HG03196 (cell line): ENCODE measurements around the gene NACC1.
A peak's percentile ranks its signal among the peaks of the same experiment; 100 is the strongest.
"Not testable (repeated sequence)": the region's sequence is repeated elsewhere in the genome, so short reads cannot be mapped to it uniquely, and the experiment has no call there.

Experiments used
- ATAC-seq: cut with Tn5 transposase; IDR thresholded peaks from one replicate; pipeline ENCODE4 v1.9.1; 2021; ENCODE audit not compliant: unreplicated experiment

NACC1 gene

GRCh38 chr19:13138171-13138915 is 20.3 kb downstream of the NACC1 start:
- ATAC-seq = no peak

DNA sequence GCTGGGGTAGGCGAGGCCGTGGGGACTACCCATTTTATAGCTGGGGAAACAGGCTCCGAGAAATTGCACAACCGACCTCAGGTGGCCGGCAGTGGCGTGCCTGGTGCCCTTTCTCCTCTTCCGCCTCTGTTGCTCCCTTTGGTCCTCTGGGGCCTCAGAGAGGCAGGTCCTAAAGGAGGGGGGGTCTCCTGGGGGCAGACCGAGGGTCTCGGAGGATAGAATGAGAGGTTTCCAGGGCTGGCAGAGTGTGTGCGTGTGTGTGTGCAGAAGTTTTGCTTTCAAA is 20.8 kb downstream of the NACC1 start:
- ATAC-seq = no peak

GRCh38 chr19:13139633-13140311 is 21.7 kb downstream of the NACC1 start:
- no peak for ATAC-seq

DNA sequence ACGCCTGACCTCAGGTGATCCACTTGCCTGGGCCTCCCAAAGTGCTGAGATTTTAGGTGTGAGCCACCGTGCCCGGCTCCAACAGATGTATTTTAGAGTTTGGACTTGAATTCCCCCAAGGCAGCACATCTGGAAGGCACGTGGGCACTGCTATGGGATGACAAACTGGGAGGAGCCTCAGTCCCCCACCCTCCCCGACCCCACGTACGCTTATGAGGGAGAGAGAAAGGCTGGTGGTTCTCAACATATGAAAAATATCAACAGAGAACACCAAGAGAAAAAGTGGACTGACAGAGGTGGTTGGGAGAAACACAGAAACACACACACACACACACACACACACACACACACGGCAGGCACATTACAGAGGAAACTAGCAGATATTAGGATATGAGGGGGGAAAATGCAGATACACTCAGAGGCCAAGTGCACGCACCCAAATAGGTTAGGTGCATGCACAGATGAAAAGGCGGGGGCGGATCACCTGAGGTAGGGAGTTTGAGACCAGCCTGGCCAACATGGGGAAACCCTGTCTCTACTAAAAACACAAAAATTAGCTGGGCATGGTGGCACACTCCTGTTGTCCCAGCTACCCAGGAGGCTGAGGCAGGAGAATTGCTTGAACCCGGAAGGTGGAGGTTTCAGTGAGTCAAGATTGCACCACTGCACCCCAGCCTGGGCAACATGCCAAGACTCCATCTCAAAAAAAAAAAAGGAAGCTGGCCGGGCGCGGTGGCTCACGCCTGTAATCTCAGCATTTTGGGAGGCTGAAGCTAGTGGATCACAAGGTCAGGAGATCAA is 28.9 kb downstream of the NACC1 start:
- no peak for ATAC-seq

DNA sequence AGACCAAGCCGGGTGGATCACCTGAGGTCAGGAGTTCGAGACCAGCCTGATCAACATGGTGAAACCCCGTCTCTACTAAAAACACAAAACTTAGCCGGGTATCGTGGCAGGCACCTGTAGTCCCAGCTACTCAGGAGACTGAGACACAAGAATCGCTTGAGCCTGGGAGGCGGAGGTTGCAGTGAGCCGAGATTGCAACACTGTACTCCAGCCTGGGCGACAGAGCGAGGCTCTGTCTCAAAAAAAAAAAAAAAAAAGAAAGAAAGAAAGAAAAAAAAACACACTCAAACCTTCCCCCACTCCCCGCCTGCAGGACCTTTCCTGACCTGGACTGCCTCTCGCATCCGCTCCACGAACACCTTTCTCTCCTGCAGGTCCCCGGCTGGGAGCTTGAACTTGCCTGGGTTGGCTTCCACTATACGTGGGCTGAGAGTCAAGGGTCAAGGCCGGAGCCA is 31.1 kb downstream of the NACC1 start:
- not testable (repeated sequence) for ATAC-seq

GRCh38 chr19:13149628-13150186 is 31.6 kb downstream of the NACC1 start:
- ATAC-seq = peak; percentile 0

- peak; percentile 27 for ATAC-seq
Measured at GRCh38 chr19:13150187-13150930, 32.3 kb downstream of the NACC1 start, which contains the start of the genes IER2 and STX10. Gene IER2 (plus strand): TSS chr19:13150411. CDS start chr19:13153187, 2,776 bp downstream. Gene STX10 (minus strand): TSS chr19:13150375. CDS start chr19:13150173, 202 bp downstream.

DNA sequence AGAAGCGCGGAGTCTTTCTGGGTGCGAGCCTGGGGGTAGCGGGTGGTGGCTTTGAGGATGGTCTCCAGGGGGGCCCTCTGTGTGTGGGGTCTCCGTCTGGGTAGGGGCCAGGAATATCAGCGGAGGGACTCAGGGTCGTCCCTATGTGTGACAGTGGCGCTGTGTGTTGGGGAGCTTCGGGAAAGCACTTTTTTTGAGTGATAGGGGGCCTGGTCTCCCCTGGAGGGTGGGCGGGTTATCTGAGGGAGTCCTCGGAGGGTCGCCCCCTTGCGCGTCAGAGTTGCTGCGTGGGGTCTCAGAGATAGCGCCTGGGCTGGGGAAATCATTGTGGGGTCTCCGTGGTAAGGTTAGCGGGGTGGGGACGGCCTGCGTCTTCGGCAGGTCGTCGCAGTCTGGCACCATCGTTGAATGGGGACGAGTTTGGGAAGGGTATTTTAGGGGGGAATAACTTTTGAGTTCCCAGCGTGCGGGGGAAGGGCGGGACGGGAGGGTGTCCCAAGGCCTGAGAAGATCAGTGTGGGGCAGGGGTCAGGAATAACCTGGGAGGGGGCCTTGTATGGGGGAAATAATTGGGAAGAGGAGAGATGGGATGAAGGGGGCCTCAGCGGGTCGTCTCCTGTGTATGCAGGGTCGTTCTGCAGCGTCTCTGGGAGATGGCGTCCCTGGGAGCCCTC is 33.0 kb downstream of the NACC1 start:
- no peak for ATAC-seq

GRCh38 chr19:13151605-13152355 is 33.7 kb downstream of the NACC1 start:
- ATAC-seq = peak; percentile 30

DNA sequence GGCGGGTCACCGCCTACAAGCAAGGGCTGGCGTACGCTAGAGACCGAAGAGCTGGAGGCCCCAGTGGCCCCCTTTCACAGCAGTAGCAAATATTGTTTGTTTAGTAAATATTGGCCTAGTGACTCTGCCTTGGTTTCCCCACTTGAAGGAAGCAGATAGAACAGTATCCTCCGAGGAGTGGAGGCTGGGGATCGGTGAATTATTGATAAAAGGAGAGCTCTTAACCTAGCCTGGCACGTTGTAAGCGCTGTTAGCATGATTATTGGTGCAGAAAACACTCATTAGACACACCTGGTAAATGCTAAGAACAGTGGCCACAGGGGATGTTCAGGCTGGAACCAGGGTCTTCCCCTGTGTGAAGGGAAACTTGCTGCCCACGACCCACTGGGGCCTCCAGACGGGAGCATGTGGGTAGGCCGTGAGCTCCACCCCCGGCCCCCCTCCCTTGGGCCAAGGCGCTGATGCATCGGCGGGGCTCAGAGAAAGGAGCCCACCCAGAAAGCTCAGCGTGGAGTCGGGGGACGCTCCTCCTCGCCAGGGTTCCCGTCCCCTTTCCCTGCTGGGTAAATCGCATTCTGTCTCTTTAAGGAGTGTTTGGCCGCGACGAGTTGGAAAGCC is 34.4 kb downstream of the NACC1 start:
- peak; percentile 4 for ATAC-seq

GRCh38 chr19:13152974-13153568 is 35.0 kb downstream of the NACC1 start:
- ATAC-seq = peak; percentile 28

DNA sequence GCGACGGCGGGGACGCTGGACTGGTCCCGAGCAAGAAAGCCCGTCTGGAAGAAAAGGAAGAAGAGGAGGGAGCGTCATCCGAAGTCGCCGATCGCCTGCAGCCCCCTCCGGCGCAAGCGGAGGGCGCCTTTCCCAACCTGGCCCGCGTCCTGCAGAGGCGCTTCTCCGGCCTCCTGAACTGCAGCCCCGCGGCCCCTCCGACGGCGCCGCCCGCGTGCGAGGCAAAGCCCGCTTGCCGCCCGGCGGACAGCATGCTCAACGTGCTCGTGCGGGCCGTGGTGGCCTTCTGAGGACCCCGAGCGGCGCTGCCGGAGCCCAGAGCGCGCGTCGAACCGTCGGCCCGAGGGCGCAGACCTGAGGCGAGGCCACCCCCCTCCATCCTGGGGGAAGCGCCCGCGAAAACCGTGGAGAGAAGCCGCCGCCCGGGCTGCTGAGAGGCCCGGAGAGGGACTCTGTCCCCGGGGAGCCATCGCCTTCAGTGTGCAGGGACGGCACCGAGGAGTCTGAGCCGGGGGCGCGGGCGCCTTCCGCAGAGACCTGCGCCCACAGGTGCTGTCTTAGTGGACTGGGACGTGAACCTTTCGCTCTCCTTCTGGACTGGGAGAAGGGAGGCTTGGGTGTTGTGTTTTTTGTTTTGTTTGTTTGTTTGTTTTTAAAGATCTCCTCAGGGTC is 35.6 kb downstream of the NACC1 start:
- ATAC-seq = no peak

DNA sequence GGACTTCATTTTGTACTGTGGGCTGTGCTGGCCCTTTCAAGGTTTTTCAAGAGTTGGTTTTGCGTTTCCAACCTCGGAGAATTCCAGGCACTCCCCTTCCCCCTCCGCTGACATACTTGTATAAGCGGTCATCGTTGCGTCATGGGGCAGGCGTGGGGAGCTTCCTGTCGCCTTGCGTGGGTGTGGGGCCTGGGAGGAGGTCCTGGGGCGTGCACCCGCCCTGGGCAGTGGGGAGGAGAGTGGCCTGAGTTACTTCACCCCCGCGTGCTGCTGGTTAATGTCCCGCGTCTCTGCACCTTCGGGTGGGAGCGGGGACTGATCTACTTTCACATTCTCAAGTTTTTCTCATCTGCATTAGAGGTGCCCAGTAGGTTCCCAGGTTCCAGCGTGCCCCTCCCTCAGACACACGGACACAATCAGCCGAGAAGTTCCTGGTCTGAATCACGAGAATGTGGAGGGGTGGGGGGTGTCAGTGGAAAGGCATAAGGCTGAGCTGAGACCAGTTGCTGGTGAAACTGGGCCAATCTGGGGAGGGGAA is 36.2 kb downstream of the NACC1 start:
- no peak for ATAC-seq

DNA sequence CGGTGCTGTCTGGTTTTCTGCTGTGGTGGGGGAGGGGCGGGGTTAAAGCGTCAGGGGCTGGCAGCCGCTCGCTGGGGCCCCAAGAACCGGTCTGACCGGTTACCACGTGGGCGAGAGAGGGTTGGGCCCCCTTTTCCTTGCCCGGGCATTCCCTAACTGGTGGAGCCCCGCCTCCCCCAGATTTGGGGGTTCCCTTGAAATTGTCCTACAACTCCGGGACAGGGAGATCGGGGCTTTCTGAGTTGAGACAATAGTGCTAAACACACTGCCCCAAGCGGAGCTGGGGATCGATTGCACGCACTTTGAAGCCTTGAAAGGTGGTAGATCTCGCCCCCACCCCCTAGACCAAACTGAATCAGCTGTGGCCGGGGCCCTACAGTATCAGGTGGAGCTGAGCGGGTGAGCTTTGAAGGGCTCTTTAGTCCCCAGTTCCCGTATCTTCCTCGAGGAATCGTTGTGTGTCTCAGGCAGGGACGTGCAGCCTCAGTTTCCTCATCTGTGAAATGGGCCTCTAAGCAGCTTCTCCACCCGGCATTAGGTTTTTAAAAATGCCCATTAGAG is 36.9 kb downstream of the NACC1 start:
- ATAC-seq = no peak

DNA sequence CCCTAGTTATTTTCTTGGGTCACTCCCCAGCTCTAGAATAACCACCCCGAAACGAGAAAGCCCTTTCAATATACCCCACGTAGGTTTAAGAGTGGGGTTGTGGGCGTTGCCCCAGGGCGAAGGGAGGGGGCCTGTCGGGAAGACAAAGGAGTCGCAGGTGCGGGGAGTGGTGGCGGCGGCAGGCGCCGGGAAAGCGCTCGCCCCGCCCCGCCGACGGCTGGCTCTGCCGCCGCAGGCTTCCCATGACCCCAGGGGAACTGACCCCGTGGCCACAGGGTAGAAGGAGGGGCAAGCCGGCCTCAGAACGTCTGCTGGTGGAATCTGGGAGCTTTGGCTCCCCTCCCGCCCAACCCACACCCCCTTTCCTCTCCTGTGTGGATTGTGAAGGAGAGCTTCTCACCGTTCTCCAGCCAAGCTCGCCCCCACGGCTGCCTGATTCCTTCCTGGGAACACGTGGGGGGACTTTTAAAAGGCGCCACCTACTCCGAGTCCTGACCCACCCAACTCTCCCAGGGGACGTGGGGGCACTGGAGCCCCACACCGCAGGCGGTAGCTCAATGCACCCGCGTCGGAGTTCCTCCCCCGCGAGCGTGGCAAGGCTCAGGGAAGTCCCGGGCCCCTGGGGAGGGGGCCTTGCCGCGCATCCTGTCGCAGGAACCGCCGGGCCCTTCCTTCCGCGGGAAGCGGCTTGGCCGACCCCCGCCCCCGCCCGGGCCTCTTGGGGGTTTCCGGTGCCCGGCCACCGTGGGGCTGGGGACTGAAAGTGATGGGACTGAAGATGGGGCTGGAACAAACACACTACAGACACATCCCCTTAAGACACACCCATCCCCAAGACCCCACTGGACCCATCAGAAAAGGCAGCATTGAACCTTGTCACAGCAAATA is 37.7 kb downstream of the NACC1 start:
- ATAC-seq = peak; percentile 18

GRCh38 chr19:13159713-13160112 is 41.6 kb downstream of the NACC1 start:
- no peak for ATAC-seq
